Thoracic aorta (tissue), 2 donors: ENCODE results near the gene MAB21L1. TPM values are rescaled to one million over a fixed set of nuclear protein-coding genes. Genes with fewer than 3 reads are reported as not detected.

Experiments used
- ATAC-seq: fragments of 150-250 bp; one replicate; pipeline ENCODE4 v1.8.0; 2017; ENCODE audit warnings: low read depth; ENCODE audit not compliant: insufficient number of reproducible peaks, low FRiP score
- DNase-seq: peaks from one replicate; pipeline ENCODE4 v3.0.0-alpha.2; 2020; ENCODE audit warnings: low spot score
- H3K27ac ChIP-seq, 2 donors: fragments of 200-600 bp; sonication (generic); 1 replicate in 1 of 2; 2 replicates in 1 of 2; pipeline ENCODE4 v1.5.1; 2016; ENCODE audit warnings: mild to moderate bottlenecking in 2 of 2, moderate library complexity in 2 of 2
- H3K27me3 ChIP-seq: fragments of 200-600 bp; sonication (generic); replicated peaks from 2 replicates; pipeline ENCODE4 v1.6.0; 2016; ENCODE audit warnings: mild to moderate bottlenecking; ENCODE audit not compliant: insufficient read depth
- H3K36me3 ChIP-seq: fragments of 200-600 bp; sonication (generic); one replicate; pipeline ENCODE4 v1.5.1; 2016
- H3K4me1 ChIP-seq, 2 donors: fragments of 200-600 bp; sonication (generic); 1 replicate in 1 of 2; 2 replicates in 1 of 2; pipeline versions ENCODE4 v1.5.1 to v1.6.0; 2016; ENCODE audit warnings: low read depth in 2 of 2, mild to moderate bottlenecking in 1 of 2; ENCODE audit not compliant: control insufficient read depth in 1 of 2
- H3K4me3 ChIP-seq: fragments of 200-600 bp; sonication (generic); 2 replicates; pipeline ENCODE4 v1.5.1; 2016; ENCODE audit warnings: mild to moderate bottlenecking
- H3K9me3 ChIP-seq: fragments of 200-600 bp; sonication (generic); 2 replicates; pipeline ENCODE4 v1.5.1; 2016
- CTCF ChIP-seq: fragments of 200-600 bp; sonication (generic); IDR thresholded peaks from one replicate; pipeline ENCODE4 v1.5.1; 2019; ENCODE audit warnings: antibody characterized with exemption
- total RNA-seq, 2 donors: library from RNA; depleted of rRNA; stranded (reverse); fragments of >200 nt; gene quantifications; one replicate each; pipeline versions ENCODE4 v1.1.0 to v1.2.3, GENCODE V29; 2016

Gene MAB21L1
- total RNA-seq, 2 donors from 2014 or later = 0.63 to 1.1 TPM

- Histone ChIP-seq H3K9me3 (no peaks in the 10 kb centered on the region), H3K4me3 (no peak overlapping the region), H3K4me1 (no peaks in the 10 kb centered on the region), H3K27me3 (no peaks in the 10 kb centered on the region), H3K27ac (no peak overlapping the region), H3K36me3 (no peaks in the 10 kb centered on the region)
- DNase-seq (no peak), ATAC-seq (no peak)
- no peak for TF ChIP-seq CTCF
These were observed 8.9 kb upstream of the MAB21L1 start for GRCh38 chr13:35485424-35485823.

DNA sequence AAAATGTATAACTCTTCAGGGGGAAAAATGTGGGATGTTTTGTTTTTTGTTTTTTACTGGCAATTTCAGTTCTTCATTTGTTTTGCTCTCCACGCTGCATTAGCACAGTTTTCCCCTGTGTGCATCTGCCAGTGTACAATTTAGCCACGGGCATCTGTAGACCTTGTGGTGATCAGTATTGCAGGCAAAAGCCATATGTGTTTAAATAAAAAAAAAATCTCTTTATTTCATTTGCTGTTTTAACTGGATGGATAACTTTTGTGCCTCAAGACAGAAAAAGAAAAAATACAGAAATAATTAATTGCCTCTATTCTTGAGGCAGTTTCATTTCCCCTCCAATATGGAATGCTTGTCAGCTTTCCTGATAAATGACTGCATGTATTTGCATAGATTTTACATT lies 7.9 kb upstream of the MAB21L1 start:
- no peak overlapping the region for H3K4me3 ChIP-seq
- no peak for TF ChIP-seq CTCF
- no peaks in the 10 kb centered on the region for H3K27me3 ChIP-seq
- H3K4me1 ChIP-seq = no peaks in the 10 kb centered on the region
- no peak for ATAC-seq
- H3K36me3 ChIP-seq = no peaks in the 10 kb centered on the region
- no peak for DNase-seq
- no peaks in the 10 kb centered on the region for H3K9me3 ChIP-seq
- no peak overlapping the region for H3K27ac ChIP-seq

- H3K9me3 ChIP-seq = no peaks in the 10 kb centered on the region
- ATAC-seq = no peak
These were observed 7.3 kb upstream of the MAB21L1 start for GRCh38 chr13:35483761-35484160.

GRCh38 chr13:35482527-35482926 lies 6.0 kb upstream of the MAB21L1 start:
- ATAC-seq = no peak

More at GRCh38 chr13:35483761-35484160, 7.3 kb upstream of the MAB21L1 start:
- DNase-seq = no peak
- no peak overlapping the region for H3K4me3 ChIP-seq
- H3K4me1 ChIP-seq = no peaks in the 10 kb centered on the region
- H3K36me3 ChIP-seq = no peaks in the 10 kb centered on the region
- H3K27me3 ChIP-seq = no peaks in the 10 kb centered on the region
- no peak for TF ChIP-seq CTCF
- no peak overlapping the region for H3K27ac ChIP-seq

DNA sequence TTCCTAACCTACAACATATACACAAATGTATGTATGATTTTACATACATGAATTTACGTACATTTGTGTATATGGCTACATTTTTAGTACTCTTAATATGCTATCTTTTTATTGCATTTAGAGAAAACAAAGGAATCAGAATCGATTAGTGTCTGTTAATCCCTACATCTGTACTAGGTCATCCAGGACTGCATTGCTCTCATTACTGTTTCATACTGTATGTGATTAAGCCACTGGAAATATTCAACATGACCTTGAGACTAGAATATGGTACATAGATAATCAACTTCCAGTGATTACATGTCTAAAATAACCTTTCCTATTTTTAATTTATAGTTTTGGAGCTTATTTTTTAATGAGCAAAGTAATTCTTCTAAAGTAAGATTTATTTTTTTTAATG lies 5.3 kb upstream of the MAB21L1 start:
- no peak overlapping the region for H3K27ac ChIP-seq
- ATAC-seq (no peak), DNase-seq (no peak)
- H3K4me3 ChIP-seq = no peak overlapping the region
- TF ChIP-seq CTCF = no peak
- peaks cover 3% of the 10 kb centered on the region for H3K27me3 ChIP-seq
- H3K36me3 ChIP-seq = no peaks in the 10 kb centered on the region
- H3K4me1 ChIP-seq = no peaks in the 10 kb centered on the region
- H3K9me3 ChIP-seq = no peaks in the 10 kb centered on the region

More at GRCh38 chr13:35482527-35482926, 6.0 kb upstream of the MAB21L1 start:
- DNase-seq = no peak
- Histone ChIP-seq H3K36me3 (no peaks in the 10 kb centered on the region), H3K27ac (no peak overlapping the region), H3K27me3 (no peaks in the 10 kb centered on the region), H3K4me1 (no peaks in the 10 kb centered on the region), H3K9me3 (no peaks in the 10 kb centered on the region), H3K4me3 (no peak overlapping the region)
- no peak for TF ChIP-seq CTCF
